COLO668 (cell line): ENCODE measurements around the gene FFAR4.
"Not testable (repeated sequence)": the region's sequence is repeated elsewhere in the genome, so short reads cannot be mapped to it uniquely, and the experiment has no call there.

Experiments used
- DNase-seq: peaks from one replicate; lab custom pipeline; 2025; ENCODE audit not compliant: unreplicated experiment; lab: John Stamatoyannopoulos, UW

FFAR4 gene

GRCh38 chr10:93566435-93567276, at the start of gene FFAR4:
Gene FFAR4 (plus strand): TSS chr10:93566665. CDS start chr10:93566721, 56 bp downstream.
- peak; percentile 46 for DNase-seq

GRCh38 chr10:93518531-93518930, 47.9 kb upstream of the FFAR4 start:
- no peak for DNase-seq

GRCh38 chr10:93535293-93535692, 31.2 kb upstream of the FFAR4 start:
- DNase-seq = no peak

- DNase-seq = not testable (repeated sequence)
Measured at GRCh38 chr10:93540871-93541270, 25.6 kb upstream of the FFAR4 start.

GRCh38 chr10:93541402-93542357, 24.8 kb upstream of the FFAR4 start:
- DNase-seq = peak; percentile 23

GRCh38 chr10:93542358-93542791, 24.1 kb upstream of the FFAR4 start:
- peak; percentile 84 for DNase-seq

- not testable (repeated sequence) for DNase-seq
Measured at GRCh38 chr10:93546995-93547394, 19.5 kb upstream of the FFAR4 start.

GRCh38 chr10:93547522-93547921, 18.9 kb upstream of the FFAR4 start:
- DNase-seq = no peak

- no peak for DNase-seq
Measured at GRCh38 chr10:93548376-93549071, 17.9 kb upstream of the FFAR4 start.

- DNase-seq = no peak
Measured at GRCh38 chr10:93550606-93551005, 15.9 kb upstream of the FFAR4 start.

- DNase-seq = no peak
Measured at GRCh38 chr10:93552780-93553179, 13.7 kb upstream of the FFAR4 start.

- no peak for DNase-seq
Measured at GRCh38 chr10:93553482-93554315, 12.8 kb upstream of the FFAR4 start.

- no peak for DNase-seq
Measured at GRCh38 chr10:93554316-93554663, 12.2 kb upstream of the FFAR4 start.

- peak; percentile 64 for DNase-seq
Measured at GRCh38 chr10:93554760-93555432, 11.6 kb upstream of the FFAR4 start.

GRCh38 chr10:93559490-93559889, 7.0 kb upstream of the FFAR4 start:
- no peak for DNase-seq

GRCh38 chr10:93560541-93560940, 5.9 kb upstream of the FFAR4 start:
- DNase-seq = no peak

GRCh38 chr10:93565446-93565845, 1.0 kb upstream of the FFAR4 start:
- DNase-seq = no peak

GRCh38 chr10:93567277-93568104, 1.0 kb downstream of the FFAR4 start:
- no peak for DNase-seq

GRCh38 chr10:93568105-93568390, 1.6 kb downstream of the FFAR4 start:
- peak; percentile 20 for DNase-seq
